DMS114 treated with DMSO at 0.1 percent for 48 hours (cell line): ENCODE data around the gene NTHL1.

Experiments
- DNase-seq: peaks from one replicate; lab custom pipeline; 2025; ENCODE audit not compliant: unreplicated experiment; lab: John Stamatoyannopoulos, UW

Gene NTHL1

DNA sequence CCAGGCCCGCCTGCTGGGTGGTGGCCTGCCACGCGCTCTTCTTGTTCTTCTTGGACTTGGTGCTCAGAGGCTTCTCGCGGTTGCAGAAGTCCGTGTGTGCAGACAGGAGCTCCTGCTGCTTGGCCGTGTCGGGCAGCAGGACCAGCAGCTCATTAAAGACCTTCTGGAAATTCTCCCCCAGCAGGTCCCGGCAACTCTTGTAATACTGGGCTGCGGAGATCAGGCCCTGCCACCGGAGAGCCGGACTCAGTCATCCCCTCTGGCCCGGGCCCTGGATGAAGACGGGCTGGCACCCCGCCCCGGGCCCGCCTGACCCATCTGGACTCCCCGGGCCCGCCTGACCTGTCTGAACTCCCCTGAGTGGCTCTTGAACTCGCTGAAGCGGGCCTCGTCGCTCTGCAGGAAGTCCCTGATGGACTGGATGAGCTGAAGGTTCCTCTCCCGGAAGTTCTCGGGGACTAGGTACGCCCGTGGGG, 49.2 kb downstream of the NTHL1 start:
- no peak for DNase-seq

DNA sequence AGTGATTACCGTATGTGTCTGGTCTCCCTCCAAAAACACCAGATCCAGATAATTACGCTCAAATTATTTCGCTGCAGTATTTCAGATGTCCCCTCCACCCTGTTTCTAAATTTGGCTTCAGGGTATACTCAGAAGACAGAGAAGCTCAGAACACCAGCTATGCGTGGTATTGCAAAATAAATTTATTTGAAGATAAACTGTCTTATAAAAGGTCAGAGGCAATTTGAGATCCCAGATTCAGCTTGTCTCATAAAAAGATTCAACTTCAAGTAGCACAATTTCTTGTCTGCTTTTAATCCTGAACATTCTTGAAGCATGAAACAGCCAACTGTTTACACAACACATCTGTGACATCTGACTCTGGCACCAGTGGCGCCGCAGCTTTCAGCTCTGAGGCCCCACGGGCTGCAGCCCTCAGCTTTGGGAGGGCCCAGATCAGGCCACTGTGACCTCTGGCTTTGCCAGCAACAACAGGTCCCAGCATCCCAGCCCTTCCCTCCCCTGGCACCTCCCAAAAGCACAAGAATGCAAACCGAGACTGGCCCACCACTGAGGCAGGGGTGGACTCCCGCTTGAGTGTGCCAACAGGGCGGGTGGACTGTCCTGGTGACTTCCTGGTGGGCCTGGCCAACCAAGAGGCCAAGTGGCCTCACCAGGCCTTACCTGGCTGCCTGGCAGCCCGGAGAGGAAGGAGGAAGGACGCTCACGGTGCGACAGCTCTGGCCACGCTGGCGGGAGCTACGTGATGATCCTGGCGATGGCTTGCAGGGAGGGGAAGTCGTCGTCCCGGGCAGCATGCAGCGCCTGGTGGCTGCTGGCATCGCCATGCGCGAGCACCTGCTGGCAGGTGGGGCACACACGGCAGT, 49.9 kb downstream of the NTHL1 start:
- DNase-seq, result no peak

DNA sequence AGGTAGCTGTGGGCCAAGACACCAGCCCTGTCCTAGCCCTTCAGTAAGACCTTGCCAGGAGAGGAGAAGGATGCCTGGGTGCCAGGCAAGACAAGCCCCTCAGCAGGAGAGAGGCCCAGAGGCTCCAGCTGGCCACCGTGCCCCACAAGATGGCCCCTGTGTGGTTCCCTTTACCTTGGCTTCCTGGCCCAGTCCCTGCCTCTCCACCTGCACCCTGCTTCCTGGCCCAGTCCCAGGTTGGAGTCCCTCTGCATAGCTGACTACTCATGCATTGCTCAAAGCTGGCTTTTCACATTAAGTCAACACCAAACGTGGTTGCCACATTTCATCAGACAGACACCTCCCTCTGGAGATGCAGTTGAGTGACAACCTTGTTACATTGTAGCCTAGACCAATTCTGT, 53.9 kb downstream of the NTHL1 start:
- no peak for DNase-seq

- no peak for DNase-seq
Observed at GRCh38 chr16:1992704-1993317, 54.8 kb downstream of the NTHL1 start.

DNA sequence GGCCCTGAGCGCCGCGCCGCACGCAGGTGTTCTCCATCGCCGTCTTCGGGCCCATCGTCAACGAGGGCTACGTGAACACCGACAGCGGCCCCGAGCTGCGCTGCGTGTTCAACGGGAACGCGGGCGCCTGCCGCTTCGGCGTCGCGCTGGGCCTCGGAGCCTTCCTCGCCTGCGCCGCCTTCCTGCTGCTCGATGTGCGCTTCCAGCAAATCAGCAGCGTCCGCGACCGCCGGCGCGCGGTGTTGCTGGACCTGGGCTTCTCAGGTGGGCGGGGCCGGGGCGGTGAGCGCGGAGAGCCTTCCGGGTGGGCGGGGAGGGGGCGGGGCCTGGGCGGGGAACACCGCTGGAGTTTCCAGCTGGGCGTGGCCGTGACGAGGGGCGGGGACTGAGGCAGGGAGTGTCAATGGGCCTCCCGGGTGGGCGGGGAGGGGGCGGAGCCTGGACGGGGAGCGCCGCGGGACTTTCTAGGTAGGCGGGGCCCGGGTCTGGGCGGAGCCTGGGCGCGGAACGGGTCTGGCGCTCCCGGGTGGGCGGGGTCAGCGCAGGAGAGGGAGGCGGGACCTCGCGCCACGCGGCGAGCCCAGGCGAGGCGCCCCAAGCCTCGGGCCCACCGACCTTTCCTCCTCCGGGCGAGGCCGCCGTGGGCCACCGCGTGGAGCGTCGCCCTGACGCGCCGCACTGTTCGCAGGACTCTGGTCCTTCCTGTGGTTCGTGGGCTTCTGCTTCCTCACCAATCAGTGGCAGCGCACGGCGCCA, 55.5 kb downstream of the NTHL1 start:
- DNase-seq, result no peak

GRCh38 chr16:1991588-1991947, 56.1 kb downstream of the NTHL1 start:
- DNase-seq, result no peak

- DNase-seq, result no peak
Observed at GRCh38 chr16:1991135-1991551, 56.5 kb downstream of the NTHL1 start.

DNA sequence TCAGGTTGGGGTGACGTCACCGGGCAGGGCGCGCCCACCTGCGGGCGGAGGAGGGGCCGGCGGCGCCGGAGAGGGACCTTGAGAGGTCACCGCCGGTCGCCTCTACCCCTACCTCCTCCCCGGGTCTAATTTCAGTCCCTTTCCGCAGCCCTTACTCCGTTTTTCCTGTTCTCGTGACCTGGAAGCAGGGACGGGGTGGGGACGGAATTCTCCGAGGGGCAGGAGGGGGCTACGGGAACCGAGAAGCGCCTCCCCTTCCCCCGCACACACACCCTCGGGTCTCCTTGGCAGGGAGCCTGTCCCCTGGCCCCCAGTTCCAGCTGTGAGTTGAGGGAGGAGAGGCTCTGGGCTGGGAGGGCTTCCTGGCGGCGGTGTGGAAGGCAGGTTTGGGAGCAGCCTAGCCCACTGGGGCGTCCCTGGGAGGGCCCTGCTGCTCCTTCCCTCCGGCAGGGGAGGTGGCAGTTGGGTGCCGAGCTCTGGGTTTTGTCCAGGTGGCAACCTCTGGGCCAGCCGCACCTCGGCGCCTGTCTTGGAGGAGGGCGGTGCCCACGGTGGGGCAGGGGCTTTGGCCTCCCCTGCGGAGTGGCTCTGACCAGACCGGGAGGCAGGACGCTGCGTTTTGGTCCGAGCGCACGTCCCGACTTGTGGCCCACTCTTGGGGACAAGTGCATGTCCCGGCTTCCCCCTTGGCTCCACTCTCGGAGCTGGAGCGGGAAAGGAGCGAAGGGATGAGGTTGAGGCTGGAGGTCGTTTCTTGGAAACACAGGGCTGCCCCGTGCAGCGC, 57.1 kb downstream of the NTHL1 start:
- no peak for DNase-seq

DNA sequence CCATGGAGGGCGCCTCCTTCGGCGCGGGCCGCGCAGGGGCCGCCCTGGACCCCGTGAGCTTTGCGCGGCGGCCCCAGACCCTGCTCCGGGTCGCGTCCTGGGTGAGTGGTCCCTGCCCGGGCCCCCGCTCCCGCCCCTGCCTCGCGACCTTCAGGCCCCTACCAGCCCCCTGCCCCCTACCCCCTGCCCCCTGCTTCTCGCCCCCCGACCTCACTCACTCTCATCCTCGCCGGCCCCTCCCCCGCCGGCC, 57.6 kb downstream of the NTHL1 start:
- no peak for DNase-seq
